Measurements from ENCODE around the gene RBMX.

- TF ChIP-seq CTCF (IDR thresholded peaks at IDR 0.05; ENCODE audit: insufficient read depth, low read length, poor library complexity, severe bottlenecking) (no peak), EZH2phosphoT487 (conservative IDR thresholded peaks at IDR 0.05; ENCODE audit: low read length) (no peak)
Measured at GRCh38 chrX:136878423-136878822, 2.1 kb downstream of the RBMX start.
